Gastrocnemius medialis (tissue), 4 donors: ENCODE results near the gene ST8SIA1.

Source experiments
- POLR2A ChIP-seq, 2 donors: fragments of 450-650 bp; IDR thresholded peaks; one replicate each; pipeline ENCODE4 v1.6.1; 2017; ENCODE audit warnings: antibody characterized with exemption in 2 of 2, mild to moderate bottlenecking in 2 of 2, moderate library complexity in 2 of 2
- TF ChIP-seq, protein P1 (sequence below), 5 experiments: fragments of 450-650 bp in 3 of 5; fragments of 200-600 bp in 2 of 5; sonication (generic) in 2 of 5; IDR thresholded peaks in 4 of 5; conservative IDR thresholded peaks in 1 of 5; 1 replicate in 4 of 5; 2 replicates in 1 of 5; pipeline ENCODE4 v1.5.1; 2016 to 2019; ENCODE audit warnings: antibody characterized with exemption in 5 of 5, mild to moderate bottlenecking in 3 of 5, moderate library complexity in 3 of 5

DNA sequence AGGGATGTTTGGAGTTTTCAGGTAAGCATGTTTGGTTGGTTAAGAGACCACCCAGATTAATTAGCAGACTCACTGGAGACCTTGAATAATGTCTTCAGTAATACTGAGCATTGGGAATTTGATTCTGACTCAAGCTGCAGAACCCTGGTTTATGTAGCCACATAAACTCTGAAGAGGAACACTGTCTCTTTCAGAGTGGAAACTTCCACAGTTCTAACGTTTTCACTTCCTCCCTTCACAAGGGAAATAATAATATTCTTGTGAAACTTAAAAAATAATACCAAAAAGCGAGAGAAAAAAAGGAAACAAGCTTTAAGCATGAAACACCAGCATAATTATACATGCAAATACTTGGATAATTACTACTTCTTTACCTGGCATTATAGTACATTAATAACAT lies 40.0 kb upstream of the ST8SIA1 start:
- TF ChIP-seq, protein P1, sequence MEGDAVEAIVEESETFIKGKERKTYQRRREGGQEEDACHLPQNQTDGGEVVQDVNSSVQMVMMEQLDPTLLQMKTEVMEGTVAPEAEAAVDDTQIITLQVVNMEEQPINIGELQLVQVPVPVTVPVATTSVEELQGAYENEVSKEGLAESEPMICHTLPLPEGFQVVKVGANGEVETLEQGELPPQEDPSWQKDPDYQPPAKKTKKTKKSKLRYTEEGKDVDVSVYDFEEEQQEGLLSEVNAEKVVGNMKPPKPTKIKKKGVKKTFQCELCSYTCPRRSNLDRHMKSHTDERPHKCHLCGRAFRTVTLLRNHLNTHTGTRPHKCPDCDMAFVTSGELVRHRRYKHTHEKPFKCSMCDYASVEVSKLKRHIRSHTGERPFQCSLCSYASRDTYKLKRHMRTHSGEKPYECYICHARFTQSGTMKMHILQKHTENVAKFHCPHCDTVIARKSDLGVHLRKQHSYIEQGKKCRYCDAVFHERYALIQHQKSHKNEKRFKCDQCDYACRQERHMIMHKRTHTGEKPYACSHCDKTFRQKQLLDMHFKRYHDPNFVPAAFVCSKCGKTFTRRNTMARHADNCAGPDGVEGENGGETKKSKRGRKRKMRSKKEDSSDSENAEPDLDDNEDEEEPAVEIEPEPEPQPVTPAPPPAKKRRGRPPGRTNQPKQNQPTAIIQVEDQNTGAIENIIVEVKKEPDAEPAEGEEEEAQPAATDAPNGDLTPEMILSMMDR (IDR thresholded peaks at IDR 0.05 in 4 of 5, conservative IDR thresholded peaks at IDR 0.05 in 1 of 5), result no peak
- no peak for TF ChIP-seq POLR2A (IDR thresholded peaks at IDR 0.05)
